Thoracic aorta (tissue), 2 donors: ENCODE results near the gene UBR4. TPM values are rescaled to one million over a fixed set of nuclear protein-coding genes. Genes with fewer than 3 reads are reported as not detected.

Experiments
- ATAC-seq: fragments of 150-250 bp; one replicate; pipeline ENCODE4 v1.8.0; 2017; ENCODE audit warnings: low read depth; ENCODE audit not compliant: insufficient number of reproducible peaks, low FRiP score
- DNase-seq: peaks from one replicate; pipeline ENCODE4 v3.0.0-alpha.2; 2020; ENCODE audit warnings: low spot score
- H3K27ac ChIP-seq, 2 donors: fragments of 200-600 bp; sonication (generic); 1 replicate in 1 of 2; 2 replicates in 1 of 2; pipeline ENCODE4 v1.5.1; 2016; ENCODE audit warnings: mild to moderate bottlenecking in 2 of 2, moderate library complexity in 2 of 2
- H3K27me3 ChIP-seq: fragments of 200-600 bp; sonication (generic); replicated peaks from 2 replicates; pipeline ENCODE4 v1.6.0; 2016; ENCODE audit warnings: mild to moderate bottlenecking; ENCODE audit not compliant: insufficient read depth
- H3K36me3 ChIP-seq: fragments of 200-600 bp; sonication (generic); one replicate; pipeline ENCODE4 v1.5.1; 2016
- H3K4me1 ChIP-seq, 2 donors: fragments of 200-600 bp; sonication (generic); 1 replicate in 1 of 2; 2 replicates in 1 of 2; pipeline versions ENCODE4 v1.5.1 to v1.6.0; 2016; ENCODE audit warnings: low read depth in 2 of 2, mild to moderate bottlenecking in 1 of 2; ENCODE audit not compliant: control insufficient read depth in 1 of 2
- H3K4me3 ChIP-seq: fragments of 200-600 bp; sonication (generic); 2 replicates; pipeline ENCODE4 v1.5.1; 2016; ENCODE audit warnings: mild to moderate bottlenecking
- H3K9me3 ChIP-seq: fragments of 200-600 bp; sonication (generic); 2 replicates; pipeline ENCODE4 v1.5.1; 2016
- total RNA-seq, 2 donors: library from RNA; depleted of rRNA; stranded (reverse); fragments of >200 nt; gene quantifications; one replicate each; pipeline versions ENCODE4 v1.1.0 to v1.2.3, GENCODE V29; 2016
- TF ChIP-seq, protein P1 (sequence below): fragments of 200-600 bp; sonication (generic); IDR thresholded peaks from one replicate; pipeline ENCODE4 v1.5.1; 2019; ENCODE audit warnings: antibody characterized with exemption

UBR4 gene
- total RNA-seq, 2 donors from 2014 or later: 231 to 266 TPM

DNA sequence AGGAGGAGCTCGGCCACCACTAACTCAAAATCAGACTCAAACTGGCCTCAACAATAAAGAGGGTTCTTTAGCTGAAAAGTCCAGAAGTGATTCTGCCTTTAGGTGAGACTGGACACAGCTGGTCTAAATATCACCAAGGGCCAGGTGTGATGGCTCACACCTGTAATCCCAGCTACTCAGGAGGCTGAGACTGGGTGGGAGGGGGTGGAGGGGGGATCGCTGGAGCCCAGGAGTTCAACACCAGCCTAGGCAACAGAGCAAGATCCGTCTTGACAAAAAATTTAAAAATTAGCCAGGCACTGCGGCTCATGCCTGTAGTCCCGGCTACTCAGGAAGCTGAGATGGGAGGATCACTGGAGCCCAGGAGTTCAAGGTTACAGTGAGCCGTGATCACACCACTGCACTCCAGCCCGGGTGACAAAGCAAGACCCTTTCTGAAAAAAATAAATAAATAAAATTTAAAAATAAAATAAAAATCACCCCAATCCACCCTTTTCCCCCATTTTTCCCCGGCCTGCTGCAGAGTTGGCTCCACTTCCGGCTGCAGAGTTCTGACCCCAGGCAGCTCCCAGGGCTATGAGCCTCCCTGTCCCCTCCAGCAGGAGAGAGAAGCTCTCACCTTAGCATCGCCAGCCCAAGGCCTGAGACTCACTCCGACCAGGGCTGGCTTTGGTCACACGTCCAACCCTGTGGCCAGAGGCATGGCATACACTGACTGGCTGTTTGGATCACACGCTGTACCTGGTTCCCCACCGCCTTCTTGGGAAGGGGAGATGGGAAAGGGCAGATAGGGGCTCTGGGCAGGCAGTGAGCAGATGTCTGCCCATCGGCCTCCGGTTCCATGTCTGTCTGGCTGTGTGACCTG lies 166.3 kb downstream of the UBR4 start:
- Histone ChIP-seq H3K4me1 (no peaks in the 10 kb centered on the region), H3K9me3 (no peaks in the 10 kb centered on the region), H3K27ac (no peak overlapping the region), H3K4me3 (no peak overlapping the region), H3K27me3 (no peaks in the 10 kb centered on the region), H3K36me3 (no peaks in the 10 kb centered on the region)
- TF ChIP-seq, protein P1, sequence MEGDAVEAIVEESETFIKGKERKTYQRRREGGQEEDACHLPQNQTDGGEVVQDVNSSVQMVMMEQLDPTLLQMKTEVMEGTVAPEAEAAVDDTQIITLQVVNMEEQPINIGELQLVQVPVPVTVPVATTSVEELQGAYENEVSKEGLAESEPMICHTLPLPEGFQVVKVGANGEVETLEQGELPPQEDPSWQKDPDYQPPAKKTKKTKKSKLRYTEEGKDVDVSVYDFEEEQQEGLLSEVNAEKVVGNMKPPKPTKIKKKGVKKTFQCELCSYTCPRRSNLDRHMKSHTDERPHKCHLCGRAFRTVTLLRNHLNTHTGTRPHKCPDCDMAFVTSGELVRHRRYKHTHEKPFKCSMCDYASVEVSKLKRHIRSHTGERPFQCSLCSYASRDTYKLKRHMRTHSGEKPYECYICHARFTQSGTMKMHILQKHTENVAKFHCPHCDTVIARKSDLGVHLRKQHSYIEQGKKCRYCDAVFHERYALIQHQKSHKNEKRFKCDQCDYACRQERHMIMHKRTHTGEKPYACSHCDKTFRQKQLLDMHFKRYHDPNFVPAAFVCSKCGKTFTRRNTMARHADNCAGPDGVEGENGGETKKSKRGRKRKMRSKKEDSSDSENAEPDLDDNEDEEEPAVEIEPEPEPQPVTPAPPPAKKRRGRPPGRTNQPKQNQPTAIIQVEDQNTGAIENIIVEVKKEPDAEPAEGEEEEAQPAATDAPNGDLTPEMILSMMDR: no peak
- DNase-seq (no peak), ATAC-seq (no peak)

DNA sequence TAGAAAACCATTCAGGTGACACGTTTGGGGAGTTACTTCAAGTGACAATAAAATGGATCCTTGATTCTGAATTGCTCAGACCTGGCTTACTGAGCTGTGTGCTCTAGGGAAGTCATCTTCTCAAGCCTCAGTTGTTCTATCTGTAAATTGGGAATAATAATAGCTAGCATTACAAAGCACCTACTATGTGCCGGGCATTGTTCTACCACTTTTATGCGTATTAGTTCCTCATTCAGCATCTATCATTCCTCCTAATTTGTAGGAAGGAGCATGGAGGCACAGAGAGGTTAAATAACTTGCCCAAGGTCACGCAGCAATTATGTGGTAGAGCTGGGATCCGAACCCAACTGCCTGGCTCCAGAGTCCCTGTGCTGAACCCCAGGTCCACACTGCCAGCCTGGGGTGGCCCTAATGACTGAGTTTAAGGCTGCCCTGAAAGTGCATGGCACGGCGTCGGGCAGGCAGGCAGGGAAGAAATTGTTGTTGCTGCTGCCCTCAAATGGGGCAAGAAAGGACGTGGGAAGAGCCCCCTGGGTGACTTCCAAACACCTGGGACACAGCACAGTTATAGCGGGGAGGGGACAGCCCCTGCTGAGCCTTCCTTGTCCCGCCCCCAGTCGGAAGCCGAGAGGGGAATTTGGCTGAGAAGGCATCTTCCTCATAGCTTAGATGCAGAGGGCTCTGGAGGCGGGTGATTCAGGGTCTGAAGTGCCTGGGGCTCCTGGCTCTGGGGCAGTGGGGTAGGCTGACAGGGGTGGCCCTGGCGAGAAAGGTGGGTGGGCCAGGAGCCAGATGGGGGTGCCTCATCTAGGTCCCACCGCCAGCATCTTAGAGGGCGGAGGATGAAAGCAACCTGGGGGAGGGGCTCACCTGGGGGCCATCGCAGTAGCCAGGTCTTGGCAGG lies 167.1 kb downstream of the UBR4 start:
- no peaks in the 10 kb centered on the region for H3K27me3 ChIP-seq
- no peak overlapping the region for H3K4me3 ChIP-seq
- H3K4me1 ChIP-seq: no peaks in the 10 kb centered on the region
- no peaks in the 10 kb centered on the region for H3K9me3 ChIP-seq
- TF ChIP-seq, protein P1: no peak
- ATAC-seq (no peak), DNase-seq (no peak)
- H3K27ac ChIP-seq: no peak overlapping the region
- H3K36me3 ChIP-seq: no peaks in the 10 kb centered on the region

DNA sequence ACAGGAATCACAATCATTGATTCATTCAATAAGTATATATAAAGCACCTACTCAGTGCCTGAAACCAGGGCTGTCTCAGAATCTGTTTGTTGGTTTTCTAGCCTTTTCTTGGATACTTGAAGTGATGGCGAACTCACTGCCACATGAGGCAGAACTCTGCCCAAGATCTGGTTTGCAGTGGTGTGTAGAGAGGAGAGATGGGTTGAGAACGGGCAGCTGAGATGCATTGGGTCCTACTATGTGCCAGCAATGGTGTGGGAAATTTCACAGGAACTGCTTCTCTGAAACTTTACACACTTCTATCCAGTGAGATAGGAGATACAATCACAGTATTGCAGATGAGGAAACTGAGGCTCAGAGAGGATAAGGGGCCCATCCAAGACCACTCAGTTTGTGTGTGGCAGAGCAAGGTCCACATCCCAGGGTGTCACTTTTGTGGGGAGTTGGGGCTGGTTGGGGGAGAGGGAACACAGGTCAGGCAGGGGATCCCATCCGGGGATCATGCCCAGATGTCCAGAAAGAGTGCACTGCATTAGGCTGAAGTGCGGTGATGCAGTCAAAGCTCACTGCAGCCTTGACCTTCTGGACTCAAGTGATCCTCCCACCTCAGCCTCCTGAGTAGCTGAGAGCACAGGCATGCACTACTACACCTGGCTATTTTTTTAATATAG lies 169.9 kb downstream of the UBR4 start:
- no peak for ATAC-seq
- DNase-seq: no peak
- H3K27me3 ChIP-seq: no peaks in the 10 kb centered on the region
- peaks cover 0 to 7% of the 10 kb centered on the region in 2 donors for H3K4me1 ChIP-seq
- no peaks in the 10 kb centered on the region for H3K9me3 ChIP-seq
- no peaks in the 10 kb centered on the region for H3K36me3 ChIP-seq
- H3K27ac ChIP-seq: no peak overlapping the region
- no peak overlapping the region for H3K4me3 ChIP-seq
- TF ChIP-seq, protein P1: no peak

DNA sequence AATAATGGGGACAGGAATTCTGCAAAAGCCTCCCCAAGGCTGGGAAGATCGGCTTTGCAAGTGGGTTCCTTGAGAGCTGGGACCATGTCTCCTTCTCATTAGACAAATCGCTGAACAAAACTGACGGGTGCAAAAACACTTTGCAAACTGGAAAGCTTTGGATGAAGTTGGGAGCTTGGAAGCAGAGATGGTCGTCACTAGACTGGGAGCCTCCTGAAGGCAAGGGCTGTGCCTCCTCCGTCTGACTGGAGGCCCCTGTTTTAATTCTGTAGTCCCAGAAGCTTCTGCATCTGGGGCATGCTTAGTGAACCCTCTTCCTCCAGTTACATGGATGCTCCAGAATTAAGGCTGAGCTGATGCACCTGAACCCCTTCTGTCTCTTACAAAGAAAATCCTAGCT lies 171.3 kb downstream of the UBR4 start:
- H3K4me3 ChIP-seq: no peak overlapping the region
- DNase-seq (no peak), ATAC-seq (no peak)
- TF ChIP-seq, protein P1: no peak
- H3K27me3 ChIP-seq: no peaks in the 10 kb centered on the region
- H3K4me1 ChIP-seq: peaks cover 0 to 7% of the 10 kb centered on the region in 2 donors
- no peaks in the 10 kb centered on the region for H3K36me3 ChIP-seq
- H3K27ac ChIP-seq: no peak overlapping the region
- H3K9me3 ChIP-seq: no peaks in the 10 kb centered on the region
